Mesenchymal stem cell (in vitro differentiated cells and primary cell): Measurements from ENCODE around the gene MAP3K13.
A peak's percentile ranks its signal among the peaks of the same experiment; 100 is the strongest.

Experiments used
- DNase-seq: peaks from one replicate; pipeline ENCODE4 v3.0.0-alpha.2; 2013
- H2AFZ ChIP-seq: one replicate; pipeline ENCODE4 v1.6.1; 2013; ENCODE audit warnings: low read depth, mild to moderate bottlenecking, control low read depth, inconsistent platforms, low read length, moderate library complexity
- H2AK5ac ChIP-seq: 2 replicates; pipeline ENCODE4 v1.6.1; 2013; ENCODE audit warnings: low read length, moderate library complexity, mild to moderate bottlenecking, inconsistent platforms; ENCODE audit not compliant: severe bottlenecking
- H2BK120ac ChIP-seq: one replicate; pipeline ENCODE4 v1.6.1; 2013; ENCODE audit warnings: low read depth, mild to moderate bottlenecking, inconsistent platforms, low read length, moderate library complexity
- H2BK12ac ChIP-seq, 2 experiments: one replicate each; pipeline ENCODE4 v1.6.1; 2013; ENCODE audit warnings: inconsistent platforms in 2 of 2, low read length in 2 of 2, mild to moderate bottlenecking in 2 of 2, moderate library complexity in 2 of 2, control low read depth in 1 of 2
- H2BK15ac ChIP-seq: one replicate; pipeline ENCODE4 v1.6.1; 2013; ENCODE audit warnings: mild to moderate bottlenecking, low read depth, inconsistent platforms; ENCODE audit not compliant: poor library complexity, severe bottlenecking
- H2BK5ac ChIP-seq: 2 replicates; pipeline ENCODE4 v1.6.1; 2013; ENCODE audit warnings: low read depth, mild to moderate bottlenecking, low read length, control low read depth, inconsistent platforms; ENCODE audit not compliant: poor library complexity, severe bottlenecking
- H3K14ac ChIP-seq, 2 experiments: one replicate each; pipeline ENCODE4 v1.6.1; 2013; ENCODE audit warnings: inconsistent platforms in 2 of 2, low read length in 2 of 2, control low read depth in 1 of 2, mild to moderate bottlenecking in 1 of 2, moderate library complexity in 1 of 2
- H3K18ac ChIP-seq, 2 experiments: one replicate each; pipeline ENCODE4 v1.6.1; 2013; ENCODE audit warnings: inconsistent platforms in 2 of 2, low read length in 2 of 2, control low read depth in 1 of 2, low read depth in 1 of 2, mild to moderate bottlenecking in 1 of 2
- H3K23ac ChIP-seq, 2 experiments: one replicate each; pipeline ENCODE4 v1.6.1; 2013; ENCODE audit warnings: inconsistent platforms in 2 of 2, low read length in 2 of 2, mild to moderate bottlenecking in 2 of 2, moderate library complexity in 2 of 2, control low read depth in 1 of 2
- H3K27ac ChIP-seq: 2 replicates; pipeline ENCODE4 v1.5.1; 2013; ENCODE audit warnings: mild to moderate bottlenecking, moderate library complexity, low read length, control low read depth, inconsistent platforms; ENCODE audit not compliant: poor library complexity, severe bottlenecking
- H3K27me3 ChIP-seq, 2 experiments: 2 replicates each; pipeline versions ENCODE4 v1.6.1 to v1.7.0; 2013; ENCODE audit warnings: low read length in 2 of 2, mild to moderate bottlenecking in 2 of 2, moderate library complexity in 2 of 2, control low read depth in 1 of 2, inconsistent platforms in 1 of 2; ENCODE audit not compliant: control insufficient read depth in 1 of 2, insufficient read depth in 1 of 2
- H3K36me3 ChIP-seq, 2 experiments: 2 replicates each; pipeline versions ENCODE4 v1.6.1 to v1.7.0; 2013; ENCODE audit warnings: low read length in 2 of 2, control low read depth in 1 of 2, inconsistent platforms in 1 of 2, low read depth in 1 of 2, mild to moderate bottlenecking in 1 of 2; ENCODE audit not compliant: insufficient read depth in 2 of 2, control insufficient read depth in 1 of 2
- H3K4ac ChIP-seq, 2 experiments: one replicate each; pipeline ENCODE4 v1.6.1; 2013; ENCODE audit warnings: inconsistent platforms in 2 of 2, low read length in 2 of 2, mild to moderate bottlenecking in 2 of 2, moderate library complexity in 2 of 2, control low read depth in 1 of 2, low read depth in 1 of 2
- H3K4me1 ChIP-seq: 2 replicates; pipeline ENCODE4 v1.6.1; 2013; ENCODE audit warnings: low read depth, low read length, control low read depth; ENCODE audit not compliant: control insufficient read depth, insufficient read depth
- H3K4me2 ChIP-seq: 2 replicates; pipeline ENCODE4 v1.6.1; 2013; ENCODE audit warnings: low read length, mild to moderate bottlenecking, inconsistent platforms; ENCODE audit not compliant: poor library complexity, severe bottlenecking
- H3K4me3 ChIP-seq, 2 experiments: 2 replicates each; pipeline versions ENCODE4 v1.5.1 to v1.7.0; 2013; ENCODE audit warnings: low read length in 2 of 2, mild to moderate bottlenecking in 2 of 2, control low read depth in 1 of 2, low read depth in 1 of 2; ENCODE audit not compliant: insufficient read depth in 1 of 2
- H3K79me1 ChIP-seq: replicated peaks from 2 replicates; pipeline ENCODE4 v1.6.1; 2013; ENCODE audit warnings: mild to moderate bottlenecking, control low read depth, low read length, inconsistent platforms; ENCODE audit not compliant: poor library complexity, severe bottlenecking
- H3K9ac ChIP-seq: 2 replicates; pipeline ENCODE4 v1.7.0; 2013; ENCODE audit warnings: mild to moderate bottlenecking, low read length, moderate library complexity
- H3K9me3 ChIP-seq: 2 replicates; pipeline ENCODE4 v1.7.0; 2013; ENCODE audit warnings: mild to moderate bottlenecking, low read length; ENCODE audit not compliant: control insufficient read depth
- H4K8ac ChIP-seq: one replicate; pipeline ENCODE4 v1.6.1; 2013; ENCODE audit warnings: inconsistent platforms, mild to moderate bottlenecking, low read length, moderate library complexity
- H4K91ac ChIP-seq: one replicate; pipeline ENCODE4 v1.6.1; 2013; ENCODE audit warnings: mild to moderate bottlenecking, low read length, inconsistent platforms
- WGBS: methylation state at CpG from one replicate; pipeline ENCODE4 v1.1.7; 2013; ENCODE audit warnings: mixed read lengths; 5-methylcytosine and 5-hydroxymethylcytosine counted together

Gene MAP3K13

DNA sequence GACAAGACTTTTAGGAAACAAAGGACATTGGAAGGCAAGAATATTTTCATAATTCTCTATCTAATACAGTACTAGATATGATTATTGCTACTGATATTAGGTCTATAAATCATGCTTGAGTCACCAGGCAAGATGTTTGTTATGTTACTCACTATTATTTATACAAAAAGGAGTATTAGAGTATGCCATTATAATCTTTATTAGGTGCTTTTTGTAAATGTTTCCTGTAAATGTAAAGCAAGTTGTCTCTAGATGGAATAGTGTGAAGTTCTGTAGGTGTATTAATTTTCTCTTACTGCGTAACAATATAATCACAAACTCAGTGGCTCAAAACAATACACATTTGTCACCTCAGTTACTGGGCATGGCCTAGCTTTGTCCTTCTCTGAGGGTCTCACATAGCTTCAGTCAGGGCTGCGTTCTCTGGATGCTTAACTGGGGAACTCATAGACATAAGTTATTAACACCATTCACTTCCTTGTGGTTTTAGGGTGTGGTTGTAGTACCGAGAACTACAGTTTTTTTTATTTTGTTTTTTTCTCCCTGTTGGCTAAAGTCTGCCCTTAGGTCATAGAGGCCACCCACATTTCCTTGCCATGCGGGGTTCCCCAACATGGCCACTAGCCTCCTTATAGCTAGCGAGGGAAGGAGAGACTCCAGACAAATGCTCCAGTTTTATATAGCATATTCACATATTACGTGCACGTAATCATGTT lies 20.3 kb upstream of the MAP3K13 start:
- Histone ChIP-seq H3K27ac (no peak overlapping the region), H2AK5ac (no peak overlapping the region), H3K9ac (no peak overlapping the region), H3K18ac (no peak overlapping the region), H3K36me3 (no peaks in the 10 kb centered on the region), H3K4ac (no peak overlapping the region), H2BK15ac (no peak overlapping the region), H4K91ac (no peak overlapping the region), H3K79me1 (no peaks in the 10 kb centered on the region), H4K8ac (no peak overlapping the region), H3K4me2 (no peak overlapping the region), H3K4me1 (peaks cover 8% of the 10 kb centered on the region), H2BK12ac (no peak overlapping the region), H2BK5ac (no peak overlapping the region), H3K23ac (no peak overlapping the region), H3K9me3 (no peaks in the 10 kb centered on the region), H3K14ac (no peak overlapping the region), H2AFZ (no peak overlapping the region), H3K27me3 (no peaks in the 10 kb centered on the region), H2BK120ac (no peak overlapping the region), H3K4me3 (no peak overlapping the region)
- 99% methylated on average over 6 of the region's 7 CpGs for WGBS
- DNase-seq = no peak

DNA sequence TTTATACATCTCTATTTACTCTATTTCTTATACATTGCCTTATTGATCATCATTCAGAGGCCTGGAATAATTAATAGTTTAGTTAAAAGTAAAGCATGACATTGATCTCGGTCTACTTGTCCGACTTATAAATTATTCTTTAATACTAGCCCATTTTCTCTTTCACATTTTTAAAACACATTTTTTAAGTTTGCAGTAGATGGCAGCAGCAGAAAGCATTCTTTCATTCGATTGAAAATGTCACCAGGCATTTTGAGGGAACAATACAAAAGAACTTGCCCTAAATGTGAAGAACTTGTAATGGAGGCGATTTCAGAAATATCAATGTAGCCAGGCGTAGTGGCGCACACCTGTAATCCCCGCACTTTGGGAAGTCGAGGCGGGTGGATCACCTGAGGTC lies 15.5 kb upstream of the MAP3K13 start:
- no peak overlapping the region for H2BK15ac ChIP-seq
- peaks cover 5% of the 10 kb centered on the region for H3K79me1 ChIP-seq
- 96% methylated on average over 9 of the region's 9 CpGs for WGBS

DNA sequence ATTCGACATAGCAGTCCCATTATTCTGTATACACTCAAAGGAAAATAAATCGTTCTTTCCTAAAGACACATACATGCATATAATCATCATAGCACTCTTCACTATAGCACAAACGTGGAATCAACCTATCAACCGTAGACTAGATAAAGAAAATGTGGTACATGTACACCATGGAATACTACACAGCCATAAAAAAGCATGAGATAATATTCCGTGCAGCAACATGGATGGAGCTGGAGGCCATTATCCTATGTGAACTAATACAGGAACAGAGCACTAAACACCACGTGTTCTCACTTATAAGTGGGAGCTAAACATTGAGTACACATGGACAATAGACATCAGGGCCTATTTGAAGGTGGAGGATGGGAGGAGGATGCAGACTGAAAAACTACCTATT lies 12.1 kb upstream of the MAP3K13 start:
- Histone ChIP-seq H3K79me1 (peaks cover 9% of the 10 kb centered on the region), H2BK12ac (no peak overlapping the region), H2AFZ (no peak overlapping the region), H3K4me3 (no peak overlapping the region), H3K27me3 (no peaks in the 10 kb centered on the region), H3K4ac (no peak overlapping the region), H3K9ac (no peak overlapping the region), H3K4me1 (no peaks in the 10 kb centered on the region), H3K18ac (no peak overlapping the region), H3K27ac (peak overlapping the region; percentile 98), H4K91ac (no peak overlapping the region), H2AK5ac (peak overlapping the region; percentile 17), H3K36me3 (no peaks in the 10 kb centered on the region), H4K8ac (no peak overlapping the region), H2BK15ac (no peak overlapping the region), H3K14ac (no peak overlapping the region), H3K4me2 (no peak overlapping the region), H3K23ac (no peak overlapping the region), H2BK5ac (no peak overlapping the region), H2BK120ac (no peak overlapping the region), H3K9me3 (no peaks in the 10 kb centered on the region)
- no peak for DNase-seq
- 92% methylated on average over 3 of the region's 6 CpGs for WGBS

More for the DNA sequence above, 15.5 kb upstream of the MAP3K13 start:
- Histone ChIP-seq H3K14ac (no peak overlapping the region), H3K27ac (no peak overlapping the region), H3K36me3 (no peaks in the 10 kb centered on the region), H2BK120ac (no peak overlapping the region), H3K4me1 (peaks cover 3% of the 10 kb centered on the region), H3K4me2 (no peak overlapping the region), H3K18ac (no peak overlapping the region), H2AFZ (no peak overlapping the region), H2AK5ac (no peak overlapping the region), H2BK5ac (no peak overlapping the region), H2BK12ac (no peak overlapping the region), H4K8ac (no peak overlapping the region), H3K27me3 (no peaks in the 10 kb centered on the region), H3K4ac (no peak overlapping the region), H4K91ac (no peak overlapping the region), H3K4me3 (no peak overlapping the region), H3K23ac (no peak overlapping the region), H3K9ac (no peak overlapping the region), H3K9me3 (no peaks in the 10 kb centered on the region)
- DNase-seq = no peak

DNA sequence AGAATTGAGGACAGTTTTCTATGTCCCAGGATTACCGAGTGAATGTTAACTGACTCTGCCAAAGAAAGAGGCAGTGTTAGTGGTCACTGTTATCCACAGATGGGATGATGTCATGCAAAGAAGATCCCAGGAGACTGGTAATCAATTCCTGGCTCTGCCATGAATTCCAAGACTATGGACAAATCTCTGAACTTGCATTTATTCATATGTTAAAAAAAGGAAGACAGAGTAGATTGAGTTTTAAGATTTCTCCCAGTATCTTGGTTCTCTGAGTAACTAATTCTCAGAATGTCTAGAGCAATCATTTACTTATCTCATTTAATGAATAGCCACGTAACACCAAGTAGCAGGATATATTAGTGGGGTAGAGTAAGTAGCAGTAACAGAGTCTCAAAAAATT lies 11.5 kb upstream of the MAP3K13 start:
- H3K9me3 ChIP-seq = no peaks in the 10 kb centered on the region
- H3K23ac ChIP-seq = no peak overlapping the region
- WGBS = 93% methylated on average over 1 of the region's 2 CpGs

More for the DNA sequence above, 11.5 kb upstream of the MAP3K13 start:
- Histone ChIP-seq H3K36me3 (no peaks in the 10 kb centered on the region), H3K79me1 (peaks cover 10% of the 10 kb centered on the region), H3K4me2 (peak overlapping the region; percentile 43), H3K4ac (no peak overlapping the region), H2BK5ac (peak overlapping the region; percentile 73), H3K27me3 (no peaks in the 10 kb centered on the region), H2AFZ (no peak overlapping the region), H3K4me3 (no peak overlapping the region), H3K9ac (peak overlapping the region; percentile 17), H2BK12ac (no peak overlapping the region), H2AK5ac (no peak overlapping the region), H4K91ac (no peak overlapping the region), H3K27ac (peak overlapping the region; percentile 98), H3K4me1 (no peaks in the 10 kb centered on the region), H2BK15ac (no peak overlapping the region), H4K8ac (no peak overlapping the region), H3K18ac (no peak overlapping the region), H2BK120ac (no peak overlapping the region), H3K14ac (no peak overlapping the region)
- no peak for DNase-seq
